OCI-LY1 (cell line): Measurements from ENCODE around the gene MMS19.

ENCODE experiments used
- H2AFZ ChIP-seq: fragments of 200-600 bp; sonication (generic), shearing (Covaris generic); 2 replicates; pipeline ENCODE4 v1.6.0; 2014; ENCODE audit warnings: antibody characterized with exemption, mild to moderate bottlenecking, low read length
- H3F3A ChIP-seq: fragments of 200-600 bp; sonication (generic), shearing (Covaris generic); 2 replicates; pipeline ENCODE4 v1.6.0; 2014; ENCODE audit warnings: mild to moderate bottlenecking, antibody characterized with exemption, low read length, moderate library complexity; ENCODE audit not compliant: insufficient read depth
- H3K27ac ChIP-seq: fragments of 200-600 bp; sonication (generic); 2 replicates; pipeline ENCODE4 v1.5.1; 2014; ENCODE audit warnings: low read length, mixed run types, mild to moderate bottlenecking, low read depth; ENCODE audit not compliant: poor library complexity, severe bottlenecking
- H3K27me3 ChIP-seq: fragments of 200-600 bp; sonication (generic); 2 replicates; pipeline ENCODE4 v1.6.0; 2014; ENCODE audit warnings: antibody characterized with exemption, mild to moderate bottlenecking, low read length, moderate library complexity; ENCODE audit not compliant: insufficient read depth
- H3K36me3 ChIP-seq: fragments of 200-600 bp; sonication (generic); 2 replicates; pipeline ENCODE4 v1.6.1; 2014; ENCODE audit warnings: mild to moderate bottlenecking, antibody characterized with exemption, low read length, moderate library complexity, mixed read lengths; ENCODE audit not compliant: insufficient read depth
- H3K4me1 ChIP-seq: fragments of 200-600 bp; sonication (generic); 2 replicates; pipeline ENCODE4 v1.5.1; 2014; ENCODE audit warnings: mild to moderate bottlenecking, low read length, moderate library complexity; ENCODE audit not compliant: insufficient read depth, severe bottlenecking
- H3K4me2 ChIP-seq: fragments of 200-600 bp; sonication (generic), shearing (Covaris generic); 2 replicates; pipeline ENCODE4 v1.6.1; 2014; ENCODE audit warnings: low read length
- H3K4me3 ChIP-seq: fragments of 200-600 bp; sonication (generic); 2 replicates; pipeline ENCODE4 v1.5.1; 2014; ENCODE audit warnings: low read length, low read depth, mild to moderate bottlenecking, mixed read lengths; ENCODE audit not compliant: poor library complexity, severe bottlenecking
- H3K79me2 ChIP-seq: fragments of 200-600 bp; shearing (Covaris generic); 2 replicates; pipeline ENCODE4 v1.6.1; 2016; ENCODE audit warnings: mixed run types, low read length, mixed read lengths; ENCODE audit not compliant: insufficient read depth
- H3K9ac ChIP-seq: fragments of 200-600 bp; sonication (generic), shearing (Covaris generic); 2 replicates; pipeline ENCODE4 v1.6.1; 2014; ENCODE audit warnings: mild to moderate bottlenecking, low read length, mixed read lengths
- H3K9me2 ChIP-seq: fragments of 200-600 bp; sonication (generic), shearing (Covaris generic); 2 replicates; pipeline ENCODE4 v1.6.1; 2014; ENCODE audit warnings: low read depth, mild to moderate bottlenecking, low read length, mixed read lengths
- H3K9me3 ChIP-seq: fragments of 200-600 bp; shearing (Covaris generic); 2 replicates; pipeline ENCODE4 v1.6.1; 2014; ENCODE audit warnings: low read length, mixed read lengths
- H4K20me1 ChIP-seq: fragments of 200-600 bp; sonication (generic), shearing (Covaris generic); 2 replicates; pipeline ENCODE4 v1.6.0; 2016; ENCODE audit warnings: mild to moderate bottlenecking, low read length; ENCODE audit not compliant: insufficient read depth
- EZH2 ChIP-seq: fragments of 200-600 bp; sonication (generic), shearing (Covaris generic); IDR thresholded peaks from 2 replicates; pipeline ENCODE4 v1.8.0; 2017; ENCODE audit warnings: borderline replicate concordance, mixed run types, mild to moderate bottlenecking, antibody characterized with exemption, low read length, moderate library complexity, mixed read lengths
- TF ChIP-seq, protein P1 (sequence below): fragments of 200-600 bp; sonication (generic), shearing (Covaris generic); IDR thresholded peaks from 2 replicates; pipeline ENCODE4 v1.5.1; 2017; ENCODE audit warnings: mild to moderate bottlenecking, antibody characterized with exemption, low read length, moderate library complexity, mixed read lengths

The MMS19 gene

GRCh38 chr10:97454330-97455036 is 43.7 kb downstream of the MMS19 start:
- H3K79me2 ChIP-seq = no peaks in the 10 kb centered on the region
- no peaks in the 10 kb centered on the region for H3K9me2 ChIP-seq
- no peaks in the 10 kb centered on the region for H3K27me3 ChIP-seq
- peaks cover 53% of the 10 kb centered on the region for H3K36me3 ChIP-seq
- no peaks in the 10 kb centered on the region for H3K4me1 ChIP-seq
- TF ChIP-seq EZH2 = no peak
- TF ChIP-seq, protein P1, sequence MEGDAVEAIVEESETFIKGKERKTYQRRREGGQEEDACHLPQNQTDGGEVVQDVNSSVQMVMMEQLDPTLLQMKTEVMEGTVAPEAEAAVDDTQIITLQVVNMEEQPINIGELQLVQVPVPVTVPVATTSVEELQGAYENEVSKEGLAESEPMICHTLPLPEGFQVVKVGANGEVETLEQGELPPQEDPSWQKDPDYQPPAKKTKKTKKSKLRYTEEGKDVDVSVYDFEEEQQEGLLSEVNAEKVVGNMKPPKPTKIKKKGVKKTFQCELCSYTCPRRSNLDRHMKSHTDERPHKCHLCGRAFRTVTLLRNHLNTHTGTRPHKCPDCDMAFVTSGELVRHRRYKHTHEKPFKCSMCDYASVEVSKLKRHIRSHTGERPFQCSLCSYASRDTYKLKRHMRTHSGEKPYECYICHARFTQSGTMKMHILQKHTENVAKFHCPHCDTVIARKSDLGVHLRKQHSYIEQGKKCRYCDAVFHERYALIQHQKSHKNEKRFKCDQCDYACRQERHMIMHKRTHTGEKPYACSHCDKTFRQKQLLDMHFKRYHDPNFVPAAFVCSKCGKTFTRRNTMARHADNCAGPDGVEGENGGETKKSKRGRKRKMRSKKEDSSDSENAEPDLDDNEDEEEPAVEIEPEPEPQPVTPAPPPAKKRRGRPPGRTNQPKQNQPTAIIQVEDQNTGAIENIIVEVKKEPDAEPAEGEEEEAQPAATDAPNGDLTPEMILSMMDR = no peak
- no peak overlapping the region for H3K4me3 ChIP-seq
- no peak overlapping the region for H3K27ac ChIP-seq
- no peak overlapping the region for H3K4me2 ChIP-seq
- H4K20me1 ChIP-seq = no peaks in the 10 kb centered on the region
- H3K9ac ChIP-seq = no peak overlapping the region
- no peaks in the 10 kb centered on the region for H3K9me3 ChIP-seq
- no peaks in the 10 kb centered on the region for H3F3A ChIP-seq
- H2AFZ ChIP-seq = no peak overlapping the region

DNA sequence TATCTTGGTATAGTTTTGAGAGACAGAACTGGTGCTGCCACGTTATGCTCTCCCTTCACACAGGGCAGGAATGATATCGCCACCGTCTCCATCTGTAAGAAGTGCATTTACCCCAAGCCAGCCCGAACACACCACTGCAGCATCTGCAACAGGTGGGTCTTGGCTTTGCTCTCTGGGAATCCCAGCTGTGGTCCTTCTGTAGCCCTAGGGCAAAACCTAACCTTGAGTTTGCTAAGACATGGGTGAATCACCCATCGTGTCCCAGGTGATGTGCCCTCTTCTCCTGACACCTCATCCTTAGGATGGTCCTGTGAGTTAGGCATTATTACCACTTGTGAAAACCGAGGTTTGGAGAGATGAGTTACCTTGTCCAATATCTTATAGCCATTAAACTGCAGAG is 45.9 kb downstream of the MMS19 start:
- Histone ChIP-seq H3K9ac (no peak overlapping the region), H3F3A (no peaks in the 10 kb centered on the region), H4K20me1 (no peaks in the 10 kb centered on the region), H3K4me1 (peaks cover 9% of the 10 kb centered on the region), H3K79me2 (peaks cover 2% of the 10 kb centered on the region; the same call in 1 of the 2 replicates), H2AFZ (no peak overlapping the region), H3K4me3 (no peak overlapping the region), H3K4me2 (no peak overlapping the region), H3K27me3 (no peaks in the 10 kb centered on the region), H3K27ac (no peak overlapping the region), H3K36me3 (peaks cover 38% of the 10 kb centered on the region), H3K9me2 (no peaks in the 10 kb centered on the region), H3K9me3 (no peaks in the 10 kb centered on the region)
- TF ChIP-seq EZH2 = no peak
- TF ChIP-seq, protein P1 = no peak

GRCh38 chr10:97451605-97452004 is 46.6 kb downstream of the MMS19 start:
- no peak overlapping the region for H3K27ac ChIP-seq
- no peaks in the 10 kb centered on the region for H3K27me3 ChIP-seq
- no peak overlapping the region for H3K4me3 ChIP-seq
- H3K4me2 ChIP-seq = no peak overlapping the region
- TF ChIP-seq EZH2 = no peak
- TF ChIP-seq, protein P1 = no peak
- H4K20me1 ChIP-seq = no peaks in the 10 kb centered on the region
- no peaks in the 10 kb centered on the region for H3K9me2 ChIP-seq
- H3K4me1 ChIP-seq = peaks cover 16% of the 10 kb centered on the region
- H2AFZ ChIP-seq = no peak overlapping the region
- no peak overlapping the region for H3K9ac ChIP-seq
- H3K79me2 ChIP-seq = peaks cover 9% of the 10 kb centered on the region
- H3K36me3 ChIP-seq = peaks cover 31% of the 10 kb centered on the region
- H3F3A ChIP-seq = no peaks in the 10 kb centered on the region
- H3K9me3 ChIP-seq = no peaks in the 10 kb centered on the region
